H1 (cell line): Measurements from ENCODE around the gene KMT5C.

Source experiments
- TAF1 ChIP-seq: IDR thresholded peaks from 2 replicates; pipeline ENCODE4 v1.6.1; 2011; ENCODE audit warnings: mild to moderate bottlenecking, low read depth, low read length
- TCF12 ChIP-seq: IDR thresholded peaks from 2 replicates; pipeline ENCODE4 v1.6.1; 2011; ENCODE audit warnings: low read depth, mild to moderate bottlenecking, low read length
- TF ChIP-seq, protein P1 (sequence below), 3 experiments: IDR thresholded peaks; 1 replicate in 2 of 3; 2 replicates in 1 of 3; pipeline versions ENCODE4 v1.5.1 to v1.6.1; 2011; ENCODE audit warnings: low read length in 3 of 3, mild to moderate bottlenecking in 3 of 3, inconsistent platforms in 2 of 3, low read depth in 1 of 3, moderate library complexity in 1 of 3; ENCODE audit not compliant: insufficient read depth in 1 of 3; ENCODE audit errors: control extremely low read depth in 1 of 3

DNA sequence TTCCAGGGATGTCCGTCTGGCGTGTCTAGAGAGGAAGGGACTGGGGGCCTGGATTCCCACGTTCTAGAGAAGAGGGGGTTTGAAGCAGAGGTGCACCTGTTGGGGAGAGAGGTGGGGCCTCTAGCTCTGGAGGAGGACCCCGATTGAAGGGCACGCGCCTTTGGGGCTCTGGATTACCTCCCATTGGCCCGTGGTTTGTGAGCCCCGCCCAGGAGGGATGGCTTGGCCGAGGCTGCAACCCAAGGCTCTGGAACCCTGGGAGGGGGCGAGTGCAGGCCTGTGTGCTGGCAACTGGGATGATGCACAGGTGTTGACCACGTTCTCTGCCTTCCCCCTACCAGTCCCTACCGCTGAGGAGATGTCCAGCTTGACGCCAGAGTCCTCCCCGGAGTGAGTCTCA, 34.7 kb upstream of the KMT5C start:
- no peak for TF ChIP-seq TAF1
- TF ChIP-seq TCF12: no peak
- TF ChIP-seq, protein P1, sequence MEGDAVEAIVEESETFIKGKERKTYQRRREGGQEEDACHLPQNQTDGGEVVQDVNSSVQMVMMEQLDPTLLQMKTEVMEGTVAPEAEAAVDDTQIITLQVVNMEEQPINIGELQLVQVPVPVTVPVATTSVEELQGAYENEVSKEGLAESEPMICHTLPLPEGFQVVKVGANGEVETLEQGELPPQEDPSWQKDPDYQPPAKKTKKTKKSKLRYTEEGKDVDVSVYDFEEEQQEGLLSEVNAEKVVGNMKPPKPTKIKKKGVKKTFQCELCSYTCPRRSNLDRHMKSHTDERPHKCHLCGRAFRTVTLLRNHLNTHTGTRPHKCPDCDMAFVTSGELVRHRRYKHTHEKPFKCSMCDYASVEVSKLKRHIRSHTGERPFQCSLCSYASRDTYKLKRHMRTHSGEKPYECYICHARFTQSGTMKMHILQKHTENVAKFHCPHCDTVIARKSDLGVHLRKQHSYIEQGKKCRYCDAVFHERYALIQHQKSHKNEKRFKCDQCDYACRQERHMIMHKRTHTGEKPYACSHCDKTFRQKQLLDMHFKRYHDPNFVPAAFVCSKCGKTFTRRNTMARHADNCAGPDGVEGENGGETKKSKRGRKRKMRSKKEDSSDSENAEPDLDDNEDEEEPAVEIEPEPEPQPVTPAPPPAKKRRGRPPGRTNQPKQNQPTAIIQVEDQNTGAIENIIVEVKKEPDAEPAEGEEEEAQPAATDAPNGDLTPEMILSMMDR (IDR thresholded peaks at IDR 0.05; ENCODE audit: control extremely low read depth in 1 of 3, insufficient read depth in 1 of 3, low read depth in 1 of 3, low read length in 3 of 3): no peak
